ENCODE results near the gene TEX48.

GRCh38 chr9:114655689-114656088, 26.3 kb downstream of the TEX48 start:
- TF ChIP-seq CTCF (IDR thresholded peaks at IDR 0.05) (no peak), POLR2AphosphoS5 (IDR thresholded peaks at IDR 0.05) (no peak)

Measured in transverse colon (tissue), 4 donors.